ENCODE data around the gene CDC42EP1.

GRCh38 chr22:37544955-37545702 is 15.2 kb upstream of the CDC42EP1 start:
- TF ChIP-seq CTCF (conservative IDR thresholded peaks at IDR 0.05; ENCODE audit: low read depth in 2 of 2): peak; percentile 85 to 96
- TF ChIP-seq STAT1 (IDR thresholded peaks at IDR 0.05; ENCODE audit: unreplicated experiment): no peak
- TF ChIP-seq REST (IDR thresholded peaks at IDR 0.05; ENCODE audit: unreplicated experiment): no peak
- no peak for TF ChIP-seq POLR2AphosphoS5 (IDR thresholded peaks at IDR 0.05; ENCODE audit: low read depth)
- no peak for TF ChIP-seq EZH2 (IDR thresholded peaks at IDR 0.05; ENCODE audit: low read depth, unreplicated experiment)
- TF ChIP-seq EZH2phosphoT487 (IDR thresholded peaks at IDR 0.05; ENCODE audit: unreplicated experiment): no peak
- TF ChIP-seq ZNF114 (CRISPR knock-in tag; IDR thresholded peaks at IDR 0.05): no peak
- no peak for TF ChIP-seq JUNB (IDR thresholded peaks at IDR 0.05; ENCODE audit: unreplicated experiment)
- peak; percentile 55 for TF ChIP-seq CREB1 (CRISPR knock-in tag; IDR thresholded peaks at IDR 0.05; ENCODE audit: low read depth)
- TF ChIP-seq ZNF331 (CRISPR knock-in tag; IDR thresholded peaks at IDR 0.05; ENCODE audit: low read depth): no peak
- TF ChIP-seq ETS1 (IDR thresholded peaks at IDR 0.05): no peak
